PC-9 (cell line): ENCODE results near the gene ERBB4. TPM values are rescaled to one million over a fixed set of nuclear protein-coding genes. Genes with fewer than 3 reads are reported as not detected.

ENCODE experiments used
- BruUV-seq: library from RNA; stranded (reverse); fragments of 400-500 nt; replicated peaks from 2 replicates; lab custom pipeline; 2021; lab: Mats Ljungman, UMichigan
- CTCF ChIA-PET: fragments of 300-600 bp; sonication (Branson Sonifier 250); formaldehyde crosslinking; loops from one replicate; lab custom pipeline; 2022; ENCODE audit warnings: antibody characterized with exemption; lab: Charles Lee
- POLR2A ChIA-PET: fragments of 300-600 bp; sonication (Branson Sonifier 250); formaldehyde crosslinking; loops from one replicate; lab custom pipeline; 2022; ENCODE audit warnings: antibody characterized with exemption; ENCODE audit not compliant: unreplicated experiment; lab: Charles Lee
- DNase-seq, 2 experiments: peaks; one replicate each; pipeline versions ENCODE4 v3.0.0 to v3.0.0-alpha.2; 2015 to 2022; ENCODE audit warnings: mixed read lengths in 1 of 2
- H2AFZ ChIP-seq: fragments of 200-600 bp; sonication (generic); 2 replicates; pipeline ENCODE4 v1.8.1; 2017; ENCODE audit warnings: antibody characterized with exemption
- H3F3A ChIP-seq: fragments of 200-600 bp; sonication (generic); 2 replicates; pipeline ENCODE4 v1.8.1; 2017; ENCODE audit warnings: antibody characterized with exemption, mild to moderate bottlenecking, low read depth; ENCODE audit not compliant: insufficient read depth
- H3K27ac ChIP-seq: fragments of 200-600 bp; sonication (generic); 2 replicates; pipeline ENCODE4 v1.6.1; 2016; ENCODE audit warnings: mixed run types
- H3K27me3 ChIP-seq: fragments of 200-600 bp; sonication (generic); 2 replicates; pipeline ENCODE4 v1.6.1; 2016; ENCODE audit warnings: low read depth, mixed run types; ENCODE audit not compliant: insufficient read depth
- H3K36me3 ChIP-seq: fragments of 200-600 bp; sonication (generic); 2 replicates; pipeline ENCODE4 v1.6.1; 2016; ENCODE audit warnings: low read depth, mixed run types
- H3K4me1 ChIP-seq: fragments of 200-600 bp; sonication (generic); replicated peaks from 2 replicates; pipeline ENCODE4 v1.6.1; 2016; ENCODE audit warnings: mixed run types; ENCODE audit not compliant: insufficient read depth
- H3K4me2 ChIP-seq: fragments of 200-600 bp; sonication (generic); 2 replicates; pipeline ENCODE4 v1.6.1; 2017; ENCODE audit warnings: mixed run types
- H3K4me3 ChIP-seq: fragments of 200-600 bp; sonication (generic); 2 replicates; pipeline ENCODE4 v1.6.1; 2016; ENCODE audit warnings: mixed run types
- H3K79me2 ChIP-seq: fragments of 200-600 bp; sonication (generic); 2 replicates; pipeline ENCODE4 v1.6.1; 2017; ENCODE audit warnings: low read depth, mixed run types
- H3K9me2 ChIP-seq: fragments of 200-600 bp; sonication (generic); 2 replicates; pipeline ENCODE4 v1.8.1; 2017; ENCODE audit warnings: mild to moderate bottlenecking; ENCODE audit not compliant: insufficient read depth
- H3K9me3 ChIP-seq: fragments of 200-600 bp; sonication (generic); 2 replicates; pipeline ENCODE4 v1.8.1; 2016; ENCODE audit warnings: low read depth; ENCODE audit not compliant: insufficient read depth
- H4K20me1 ChIP-seq: fragments of 200-600 bp; sonication (generic); 2 replicates; pipeline ENCODE4 v1.8.1; 2017; ENCODE audit not compliant: insufficient read depth
- CTCF ChIP-seq: fragments of 200-600 bp; sonication (generic); conservative IDR thresholded peaks from 2 replicates; pipeline ENCODE4 v1.6.1; 2017; ENCODE audit warnings: mixed run types, antibody characterized with exemption, mild to moderate bottlenecking, moderate library complexity
- EZH2 ChIP-seq: fragments of 200-600 bp; sonication (generic); IDR thresholded peaks from 2 replicates; pipeline ENCODE4 v1.8.0; 2017; ENCODE audit warnings: antibody characterized with exemption, low read depth
- intact Hi-C: fragments of 100-400 bp; cut with micrococcal nuclease; formaldehyde crosslinking; loops from one replicate; pipeline ENCODE4 v1.10.0; 2022; ENCODE audit not compliant: unreplicated experiment
- total RNA-seq: library from RNA; stranded (reverse); gene quantifications from 2 replicates; pipeline ENCODE4 v1.2.3, GENCODE V29; 2021

Gene ERBB4
- total RNA-seq, 1 experiment from 2014 or later, result not detected

DNA sequence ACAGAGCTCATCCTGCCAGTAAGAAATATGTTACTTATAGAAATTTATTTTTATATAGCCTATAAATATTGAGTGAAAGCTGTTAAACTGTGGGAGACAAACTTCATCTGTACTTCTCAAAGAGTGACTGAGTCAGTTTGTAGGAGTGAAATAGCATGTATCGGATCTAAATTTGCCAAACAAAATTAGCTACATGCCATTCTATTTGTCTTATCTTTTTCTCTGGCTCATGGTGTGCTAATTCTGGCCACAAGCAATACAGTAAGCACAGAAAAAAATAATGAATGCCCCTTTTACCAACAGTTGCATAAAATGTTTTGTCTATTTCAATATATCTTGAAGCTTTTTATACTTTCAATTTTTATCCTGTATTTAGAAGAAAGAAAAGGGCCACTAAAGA, 12.5 kb downstream of the ERBB4 start:
- Histone ChIP-seq H3F3A (no peaks in the 10 kb centered on the region), H3K27me3 (no peaks in the 10 kb centered on the region), H4K20me1 (no peaks in the 10 kb centered on the region), H3K4me3 (no peak overlapping the region), H3K4me1 (no peaks in the 10 kb centered on the region), H3K36me3 (no peaks in the 10 kb centered on the region), H3K4me2 (no peak overlapping the region), H2AFZ (no peak overlapping the region), H3K9me2 (no peaks in the 10 kb centered on the region), H3K79me2 (no peaks in the 10 kb centered on the region), H3K27ac (no peak overlapping the region), H3K9me3 (no peaks in the 10 kb centered on the region)
- POLR2A ChIA-PET, result no interaction called here
- no TSS peak for BruUV-seq
- no peak for TF ChIP-seq EZH2
- no peak for TF ChIP-seq CTCF
- no peak for DNase-seq
- CTCF ChIA-PET, result no interaction called here
- intact Hi-C loops, result loop anchor here (10.0 kb wide), 1 partner anchor 521 kb away; no protein-coding TSS in a partner anchor

- intact Hi-C loops, result loop anchor here (10.0 kb wide), 1 partner anchor 519 kb away; no protein-coding TSS in a partner anchor
- H3K4me3 ChIP-seq, result no peak overlapping the region
- H2AFZ ChIP-seq, result no peak overlapping the region
- no peak for DNase-seq
- H3K27me3 ChIP-seq, result no peaks in the 10 kb centered on the region
- no peaks in the 10 kb centered on the region for H3K9me2 ChIP-seq
- BruUV-seq, result no TSS peak
- H3F3A ChIP-seq, result no peaks in the 10 kb centered on the region
- H3K4me1 ChIP-seq, result no peaks in the 10 kb centered on the region
- no peaks in the 10 kb centered on the region for H3K36me3 ChIP-seq
- no peak overlapping the region for H3K4me2 ChIP-seq
- H3K79me2 ChIP-seq, result no peaks in the 10 kb centered on the region
- H3K9me3 ChIP-seq, result no peaks in the 10 kb centered on the region
- CTCF ChIA-PET, result interaction anchor here (0.6 kb wide), 1 partner anchor 777 kb away, joined by 5 read pairs; no protein-coding TSS in a partner anchor
- no peak overlapping the region for H3K27ac ChIP-seq
- TF ChIP-seq CTCF, result no peak
- no peak for TF ChIP-seq EZH2
- H4K20me1 ChIP-seq, result no peaks in the 10 kb centered on the region
- POLR2A ChIA-PET, result interaction anchor here (0.7 kb wide), 1 partner anchor 568 kb away, joined by 6 read pairs; no protein-coding TSS in a partner anchor
Observed at GRCh38 chr2:212523756-212524155, 14.8 kb downstream of the ERBB4 start.

DNA sequence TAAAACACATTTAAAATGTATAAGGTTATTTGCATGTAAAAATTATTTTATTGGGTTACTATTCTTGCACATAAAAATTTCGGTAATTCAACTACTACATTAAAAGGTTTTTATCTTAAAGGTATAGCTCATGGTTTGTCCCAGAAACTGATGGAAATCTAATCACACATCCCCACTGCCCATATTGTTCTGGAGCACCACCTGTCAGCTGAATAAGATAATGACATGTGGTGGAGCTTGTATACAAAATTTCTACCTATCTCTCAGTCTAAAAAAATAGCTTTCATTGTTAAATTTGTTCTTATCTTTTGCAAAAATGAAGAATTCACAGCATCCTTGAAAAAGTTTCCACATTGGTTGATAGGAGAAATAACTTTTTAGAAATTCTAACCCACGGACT, 18.3 kb downstream of the ERBB4 start:
- Histone ChIP-seq H3K4me2 (no peak overlapping the region), H3K27ac (no peak overlapping the region), H4K20me1 (no peaks in the 10 kb centered on the region), H3F3A (no peaks in the 10 kb centered on the region), H3K9me2 (no peaks in the 10 kb centered on the region), H3K36me3 (no peaks in the 10 kb centered on the region), H3K4me3 (no peak overlapping the region), H3K9me3 (no peaks in the 10 kb centered on the region), H3K4me1 (no peaks in the 10 kb centered on the region), H2AFZ (no peak overlapping the region), H3K27me3 (no peaks in the 10 kb centered on the region), H3K79me2 (no peaks in the 10 kb centered on the region)
- no TSS peak for BruUV-seq
- ChIA-PET POLR2A (no interaction called here), CTCF (no interaction called here)
- TF ChIP-seq EZH2 (no peak), CTCF (peak; percentile 39; the same call in 1 of the 2 replicates)
- intact Hi-C loops, result loop anchor here (1.0 to 10.0 kb wide), 2 partner anchors 373 to 516 kb away; no protein-coding TSS in a partner anchor
- DNase-seq, result no peak
